ENCODE results near the gene PLPP3.
A peak's percentile ranks its signal among the peaks of the same experiment; 100 is the strongest.

DNA sequence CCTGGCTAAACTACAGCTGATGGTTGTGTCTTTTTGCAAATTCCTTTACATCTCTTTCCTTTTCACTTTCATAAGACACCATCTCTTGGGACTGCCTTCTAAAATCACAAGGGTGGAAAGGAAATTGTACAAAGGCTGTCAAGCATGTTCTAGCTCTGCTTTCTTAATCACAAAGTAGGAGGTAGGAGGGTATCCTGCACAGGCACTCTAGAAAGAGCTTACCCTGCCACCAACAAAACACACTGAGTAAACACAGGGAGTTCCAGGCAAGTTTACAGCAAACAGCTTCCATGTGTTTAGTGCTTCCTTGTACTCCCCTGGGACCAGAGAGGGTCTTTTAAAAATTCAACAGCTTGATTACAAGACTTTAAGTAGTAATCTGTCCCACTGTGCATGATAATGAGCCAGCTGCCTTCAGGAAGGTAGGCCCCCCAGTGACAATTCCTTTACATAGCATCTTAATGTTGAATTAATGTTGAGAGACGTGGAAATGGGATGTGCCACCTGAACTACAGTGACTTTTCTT is 2.4 kb downstream of the PLPP3 start:
- TF ChIP-seq POLR2A (IDR thresholded peaks at IDR 0.05) = no peak
- TF ChIP-seq, protein P1, sequence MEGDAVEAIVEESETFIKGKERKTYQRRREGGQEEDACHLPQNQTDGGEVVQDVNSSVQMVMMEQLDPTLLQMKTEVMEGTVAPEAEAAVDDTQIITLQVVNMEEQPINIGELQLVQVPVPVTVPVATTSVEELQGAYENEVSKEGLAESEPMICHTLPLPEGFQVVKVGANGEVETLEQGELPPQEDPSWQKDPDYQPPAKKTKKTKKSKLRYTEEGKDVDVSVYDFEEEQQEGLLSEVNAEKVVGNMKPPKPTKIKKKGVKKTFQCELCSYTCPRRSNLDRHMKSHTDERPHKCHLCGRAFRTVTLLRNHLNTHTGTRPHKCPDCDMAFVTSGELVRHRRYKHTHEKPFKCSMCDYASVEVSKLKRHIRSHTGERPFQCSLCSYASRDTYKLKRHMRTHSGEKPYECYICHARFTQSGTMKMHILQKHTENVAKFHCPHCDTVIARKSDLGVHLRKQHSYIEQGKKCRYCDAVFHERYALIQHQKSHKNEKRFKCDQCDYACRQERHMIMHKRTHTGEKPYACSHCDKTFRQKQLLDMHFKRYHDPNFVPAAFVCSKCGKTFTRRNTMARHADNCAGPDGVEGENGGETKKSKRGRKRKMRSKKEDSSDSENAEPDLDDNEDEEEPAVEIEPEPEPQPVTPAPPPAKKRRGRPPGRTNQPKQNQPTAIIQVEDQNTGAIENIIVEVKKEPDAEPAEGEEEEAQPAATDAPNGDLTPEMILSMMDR (IDR thresholded peaks at IDR 0.05) = peak; percentile 21 to 55 (median 35)

Measured in testis (tissue), 2 donors.